ENCODE data around the gene CCDC179. TPM values are rescaled to one million over a fixed set of nuclear protein-coding genes. Genes with fewer than 3 reads are reported as not detected.

CCDC179 gene
- total RNA-seq, 1 donor from 2014 or later = not detected

Other genes with a start within 250 kb of the CCDC179 start
- 17.2 TPM for gene FANCF, start 234.7 kb downstream of the CCDC179 start, total RNA-seq
- gene GAS2, start 193.9 kb downstream of the CCDC179 start, total RNA-seq = 6.6 TPM
- 2.2 TPM for gene SVIP, start 30.7 kb downstream of the CCDC179 start, total RNA-seq